Karpas-422 (cell line): ENCODE results near the gene MAD1L1. TPM values are rescaled to one million over a fixed set of nuclear protein-coding genes. Genes with fewer than 3 reads are reported as not detected.

ENCODE experiments used
- DNase-seq: peaks from one replicate; pipeline ENCODE4 v3.0.0-alpha.2; 2015
- H2AFZ ChIP-seq: fragments of 200-600 bp; sonication (generic); 2 replicates; pipeline ENCODE4 v1.6.1; 2014; ENCODE audit warnings: antibody characterized with exemption, low read length, mixed read lengths
- H3K27ac ChIP-seq: fragments of 200-600 bp; sonication (generic); 2 replicates; pipeline ENCODE4 v1.5.1; 2014; ENCODE audit warnings: mild to moderate bottlenecking, low read length, moderate library complexity
- H3K27me3 ChIP-seq: fragments of 200-600 bp; sonication (generic); 2 replicates; pipeline ENCODE4 v1.6.1; 2014; ENCODE audit warnings: low read length, mixed read lengths
- H3K36me3 ChIP-seq: fragments of 200-600 bp; sonication (generic); 2 replicates; pipeline ENCODE4 v1.6.1; 2014; ENCODE audit warnings: low read length, mixed read lengths; ENCODE audit not compliant: insufficient read depth
- H3K4me1 ChIP-seq: fragments of 200-600 bp; sonication (generic); 2 replicates; pipeline ENCODE4 v1.6.1; 2014; ENCODE audit warnings: mild to moderate bottlenecking, low read length, mixed read lengths
- H3K4me2 ChIP-seq: fragments of 200-600 bp; sonication (generic); 2 replicates; pipeline ENCODE4 v1.6.1; 2014; ENCODE audit warnings: low read length, low read depth, mild to moderate bottlenecking; ENCODE audit not compliant: poor library complexity, severe bottlenecking
- H3K4me3 ChIP-seq: fragments of 200-600 bp; sonication (generic); 2 replicates; pipeline ENCODE4 v1.5.1; 2014; ENCODE audit warnings: mild to moderate bottlenecking, antibody characterized with exemption, low read length, mixed read lengths
- H3K79me2 ChIP-seq: fragments of 200-600 bp; sonication (generic); 2 replicates; pipeline ENCODE4 v1.6.1; 2014; ENCODE audit warnings: mild to moderate bottlenecking, low read length, mixed read lengths
- H3K9ac ChIP-seq: fragments of 200-600 bp; sonication (generic); 2 replicates; pipeline ENCODE4 v1.6.0; 2014; ENCODE audit warnings: low read length
- H3K9me2 ChIP-seq: fragments of 200-600 bp; sonication (generic), shearing (Covaris generic); replicated peaks from 2 replicates; pipeline ENCODE4 v1.6.0; 2014; ENCODE audit warnings: mild to moderate bottlenecking, low read length, moderate library complexity; ENCODE audit not compliant: insufficient read depth
- H3K9me3 ChIP-seq: fragments of 300-700, 200-600 bp; sonication (generic); 2 replicates; pipeline ENCODE4 v1.6.1; 2014; ENCODE audit warnings: low read length, mixed read lengths
- H4K20me1 ChIP-seq: fragments of 200-600 bp; sonication (generic); 2 replicates; pipeline ENCODE4 v1.6.1; 2014; ENCODE audit warnings: mild to moderate bottlenecking, antibody characterized with exemption, low read length, low read depth; ENCODE audit not compliant: insufficient read depth
- total RNA-seq: library from RNA; depleted of rRNA; stranded (reverse); fragments of >200 nt; shearing (Covaris generic); gene quantifications from 2 replicates; pipeline ENCODE4 v1.2.3, GENCODE V29; 2014; ENCODE audit warnings: low replicate concordance

Gene MAD1L1
- total RNA-seq, 1 experiment from 2014 or later: 38.6 TPM

DNA sequence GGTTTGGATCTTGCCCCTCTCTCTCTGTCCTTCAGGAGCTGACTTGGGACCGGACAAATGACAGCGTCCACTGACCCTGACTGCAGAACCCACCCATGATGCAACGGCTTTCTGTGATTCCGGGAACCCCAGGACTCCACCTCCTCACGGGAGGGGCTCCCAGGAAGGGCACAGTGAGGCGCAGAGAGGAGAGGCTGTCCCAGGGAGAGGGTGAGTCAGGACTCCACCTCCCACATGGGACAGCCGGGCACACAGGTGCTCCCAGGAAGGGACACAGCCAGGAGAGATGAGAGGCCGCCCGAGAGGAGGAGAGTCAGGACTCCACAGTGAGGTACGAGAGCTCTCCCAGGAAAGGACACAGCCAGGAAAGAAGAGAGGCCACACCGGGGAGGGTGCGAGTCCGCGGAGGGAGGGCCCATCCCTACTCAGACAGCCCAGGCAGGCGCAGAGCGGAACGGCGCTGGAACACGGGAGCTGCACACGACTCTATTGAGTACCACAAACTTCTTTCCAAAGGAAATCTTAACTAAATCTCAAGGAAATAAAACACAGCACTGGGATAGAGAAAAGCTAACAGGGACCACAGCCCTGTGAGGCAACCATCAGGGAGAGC lies 162.5 kb downstream of the MAD1L1 start:
- Histone ChIP-seq H4K20me1 (no peaks in the 10 kb centered on the region), H3K4me1 (no peaks in the 10 kb centered on the region), H2AFZ (no peak overlapping the region), H3K9me2 (no peaks in the 10 kb centered on the region), H3K27ac (no peak overlapping the region), H3K9me3 (no peaks in the 10 kb centered on the region), H3K4me3 (no peak overlapping the region), H3K36me3 (no peaks in the 10 kb centered on the region), H3K9ac (no peak overlapping the region), H3K27me3 (no peaks in the 10 kb centered on the region), H3K4me2 (no peak overlapping the region), H3K79me2 (no peaks in the 10 kb centered on the region)
- no peak for DNase-seq

GRCh38 chr7:2069472-2069860 lies 163.3 kb downstream of the MAD1L1 start:
- no peak for DNase-seq
- no peak overlapping the region for H3K9ac ChIP-seq
- H4K20me1 ChIP-seq: no peaks in the 10 kb centered on the region
- H3K27me3 ChIP-seq: no peaks in the 10 kb centered on the region
- H3K4me2 ChIP-seq: no peak overlapping the region
- H3K9me2 ChIP-seq: no peaks in the 10 kb centered on the region
- H3K4me1 ChIP-seq: no peaks in the 10 kb centered on the region
- no peaks in the 10 kb centered on the region for H3K79me2 ChIP-seq
- no peak overlapping the region for H3K27ac ChIP-seq
- no peaks in the 10 kb centered on the region for H3K36me3 ChIP-seq
- H3K9me3 ChIP-seq: no peaks in the 10 kb centered on the region
- no peak overlapping the region for H2AFZ ChIP-seq
- no peak overlapping the region for H3K4me3 ChIP-seq

- Histone ChIP-seq H3K9ac (no peak overlapping the region), H3K9me3 (no peaks in the 10 kb centered on the region), H3K79me2 (no peaks in the 10 kb centered on the region), H2AFZ (no peak overlapping the region), H3K4me1 (no peaks in the 10 kb centered on the region), H3K9me2 (no peaks in the 10 kb centered on the region), H3K27me3 (no peaks in the 10 kb centered on the region), H3K4me2 (no peak overlapping the region), H3K36me3 (no peaks in the 10 kb centered on the region), H4K20me1 (no peaks in the 10 kb centered on the region), H3K4me3 (no peak overlapping the region), H3K27ac (no peak overlapping the region)
- no peak for DNase-seq
Measured at GRCh38 chr7:2068693-2069471, 163.9 kb downstream of the MAD1L1 start.

GRCh38 chr7:2066251-2066919 lies 166.4 kb downstream of the MAD1L1 start:
- H3K9me2 ChIP-seq: no peaks in the 10 kb centered on the region
- H3K27ac ChIP-seq: no peak overlapping the region
- H3K4me3 ChIP-seq: no peak overlapping the region
- H3K4me2 ChIP-seq: no peak overlapping the region
- no peak overlapping the region for H3K9ac ChIP-seq
- no peaks in the 10 kb centered on the region for H3K27me3 ChIP-seq
- H3K4me1 ChIP-seq: no peaks in the 10 kb centered on the region
- DNase-seq: no peak
- H4K20me1 ChIP-seq: no peaks in the 10 kb centered on the region
- H3K79me2 ChIP-seq: no peaks in the 10 kb centered on the region
- no peak overlapping the region for H2AFZ ChIP-seq
- H3K9me3 ChIP-seq: no peaks in the 10 kb centered on the region; the same call in 1 of the 2 replicates
- no peaks in the 10 kb centered on the region for H3K36me3 ChIP-seq

DNA sequence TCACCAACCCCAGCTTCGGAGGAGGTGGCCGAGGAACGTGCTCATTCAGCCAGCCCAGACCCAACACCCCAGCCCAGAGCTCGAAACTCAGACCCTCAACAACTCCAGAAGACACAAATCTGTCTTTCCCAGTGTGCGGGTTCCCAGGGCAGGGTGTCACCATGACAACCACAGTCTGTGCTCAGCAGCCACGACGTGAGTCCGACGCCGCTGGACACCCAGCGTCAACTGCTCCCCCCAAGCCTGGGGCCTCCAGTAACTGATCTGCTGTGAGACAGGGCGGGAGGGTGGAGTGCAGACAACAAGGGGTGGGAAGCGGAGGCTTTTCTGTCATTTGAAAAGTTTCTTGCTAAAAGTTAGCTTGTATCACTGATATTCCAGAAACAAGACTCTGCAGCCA lies 167.2 kb downstream of the MAD1L1 start:
- Histone ChIP-seq H4K20me1 (no peaks in the 10 kb centered on the region), H3K4me2 (no peak overlapping the region), H3K4me3 (no peak overlapping the region), H3K27ac (no peak overlapping the region), H3K4me1 (no peaks in the 10 kb centered on the region), H3K9me3 (peaks cover 2% of the 10 kb centered on the region), H2AFZ (no peak overlapping the region), H3K27me3 (no peaks in the 10 kb centered on the region), H3K9ac (no peak overlapping the region), H3K9me2 (no peaks in the 10 kb centered on the region), H3K36me3 (no peaks in the 10 kb centered on the region), H3K79me2 (no peaks in the 10 kb centered on the region)
- DNase-seq: no peak

DNA sequence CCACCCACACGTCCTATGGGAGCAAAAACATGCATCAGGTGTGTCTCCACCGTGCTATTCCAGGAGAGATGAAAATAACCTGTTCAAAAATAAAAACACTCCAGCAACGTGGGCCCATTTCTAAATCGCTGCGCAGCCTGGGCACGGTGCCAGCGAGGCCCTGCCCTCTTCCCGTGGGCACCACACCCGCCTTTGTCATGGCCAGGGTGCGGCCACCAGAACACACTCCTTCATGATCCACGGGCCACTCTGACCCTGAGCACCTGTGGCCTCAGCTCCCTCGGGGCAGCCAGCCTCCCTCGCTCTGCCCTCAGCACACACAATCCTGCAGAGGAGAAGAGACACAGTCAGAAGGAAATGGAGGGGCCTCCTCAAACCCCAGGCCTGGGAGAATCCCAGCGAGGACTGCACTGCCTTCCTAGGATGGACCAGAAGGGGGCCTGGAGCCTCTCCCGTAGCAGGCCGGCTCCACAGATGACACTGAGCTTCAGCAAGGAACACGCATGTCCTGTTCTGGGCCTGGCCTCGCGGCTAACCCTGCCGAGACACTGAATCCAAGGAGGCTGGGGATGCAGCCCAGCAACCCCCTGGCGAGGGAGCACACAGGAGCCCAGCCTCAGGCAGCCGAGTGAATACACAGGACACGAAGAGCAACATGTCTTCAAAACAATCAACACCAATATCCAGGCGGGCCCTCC lies 169.0 kb downstream of the MAD1L1 start:
- Histone ChIP-seq H3K27ac (no peak overlapping the region), H3K9me2 (no peaks in the 10 kb centered on the region), H3K4me1 (no peaks in the 10 kb centered on the region), H3K9me3 (peaks cover 6% of the 10 kb centered on the region), H3K27me3 (no peaks in the 10 kb centered on the region), H4K20me1 (no peaks in the 10 kb centered on the region), H3K36me3 (0 out of 2 replicates have a peak, but pooled peaks cover 3% of the 10 kb centered on the region), H3K9ac (no peak overlapping the region), H3K4me3 (no peak overlapping the region), H2AFZ (no peak overlapping the region), H3K79me2 (no peaks in the 10 kb centered on the region), H3K4me2 (no peak overlapping the region)
- no peak for DNase-seq

GRCh38 chr7:2062648-2063047 lies 170.1 kb downstream of the MAD1L1 start:
- Histone ChIP-seq H2AFZ (no peak overlapping the region), H3K4me2 (no peak overlapping the region), H3K9ac (no peak overlapping the region), H3K27ac (no peak overlapping the region), H3K36me3 (0 out of 2 replicates have a peak, but pooled peaks cover 3% of the 10 kb centered on the region), H3K4me3 (no peak overlapping the region), H3K9me3 (peaks cover 6% of the 10 kb centered on the region), H3K27me3 (no peaks in the 10 kb centered on the region), H4K20me1 (no peaks in the 10 kb centered on the region), H3K4me1 (no peaks in the 10 kb centered on the region), H3K9me2 (no peaks in the 10 kb centered on the region), H3K79me2 (no peaks in the 10 kb centered on the region)
- DNase-seq: no peak

GRCh38 chr7:2060701-2061100 lies 172.0 kb downstream of the MAD1L1 start:
- H3K9me3 ChIP-seq: peaks cover 6% of the 10 kb centered on the region
- H3K4me3 ChIP-seq: no peak overlapping the region
- no peaks in the 10 kb centered on the region for H3K79me2 ChIP-seq
- no peaks in the 10 kb centered on the region for H4K20me1 ChIP-seq
- H3K9ac ChIP-seq: no peak overlapping the region
- 0 out of 2 replicates have a peak, but pooled peaks cover 3% of the 10 kb centered on the region for H3K36me3 ChIP-seq
- H3K4me2 ChIP-seq: no peak overlapping the region
- no peak overlapping the region for H3K27ac ChIP-seq
- peaks cover 5% of the 10 kb centered on the region for H3K4me1 ChIP-seq
- no peaks in the 10 kb centered on the region for H3K27me3 ChIP-seq
- no peaks in the 10 kb centered on the region for H3K9me2 ChIP-seq
- no peak overlapping the region for H2AFZ ChIP-seq
- no peak for DNase-seq
